Measurements from ENCODE around the gene PIH1D1. TPM values are rescaled to one million over a fixed set of nuclear protein-coding genes. Genes with fewer than 3 reads are reported as not detected.

Gene PIH1D1
- total and polyA plus RNA-seq, 2 donors (not counting 3 experiments of a cell fraction or from before 2014, with no cell fraction given): 83.2 to 86.9 TPM

GRCh38 chr19:49436381-49437017 is 15.1 kb downstream of the PIH1D1 start:
- H3K27me3 ChIP-seq (ENCODE audit: control insufficient read depth in 2 of 2, insufficient read depth in 2 of 2, low read length in 2 of 2): peaks cover 77 to 85% of the 10 kb centered on the region in 2 experiments
- DNase-seq (ENCODE audit: low read depth, low spot score) (no peak), FAIRE-seq (no peak)
- ChIA-PET POLR2A (no interaction called here), CTCF (interaction anchor here (1.2 kb wide), 2 partner anchors 18 to 20 kb away, joined by 3 read pairs; no protein-coding TSS in a partner anchor)
- H3K27ac ChIP-seq (ENCODE audit: insufficient read depth, low read depth, low read length): no peak overlapping the region
- no TSS peak for BruUV-seq (replicated peaks)
- TF ChIP-seq JUN (IDR thresholded peaks at IDR 0.05; ENCODE audit: borderline replicate concordance, insufficient read depth, insufficient read length, low read depth) (no peak), EZH2 (IDR thresholded peaks at IDR 0.05; ENCODE audit: borderline replicate concordance, low read depth, low read length, severe bottlenecking) (peak; percentile 91)
- H3K4me1 ChIP-seq (ENCODE audit: control insufficient read depth, extremely low read depth, insufficient read depth, low read length): peaks cover 3% of the 10 kb centered on the region
- H3K9me1 ChIP-seq (replicated peaks; ENCODE audit: control insufficient read depth, extremely low read depth, insufficient read depth, low read length): no peaks in the 10 kb centered on the region
- no peaks in the 10 kb centered on the region for H4K20me1 ChIP-seq (replicated peaks; ENCODE audit: control insufficient read depth, extremely low read depth, insufficient read depth, low read length)
- intact Hi-C loops (cut with micrococcal nuclease): no loop called here
- no peaks in the 10 kb centered on the region for H3K36me3 ChIP-seq (ENCODE audit: control insufficient read depth in 2 of 2, extremely low read depth in 1 of 2, insufficient read depth in 2 of 2, low read length in 2 of 2)
- no peak overlapping the region for H3K9ac ChIP-seq (replicated peaks; ENCODE audit: extremely low read depth, insufficient read depth, low read length)
- no peak overlapping the region for H3K4me2 ChIP-seq (ENCODE audit: insufficient read depth, low read length)
- dilution Hi-C loops (cut with MboI; ENCODE audit: extremely low pct_ligation_motif_present, low sequenced_read_pairs): no loop called here
- H2AFZ ChIP-seq (ENCODE audit: low read depth, low read length): no peak overlapping the region
- no peak overlapping the region for H3K4me3 ChIP-seq (replicated peaks in 1 of 3; ENCODE audit: insufficient read depth in 1 of 3, low read depth in 1 of 3, low read length in 3 of 3)
- H3K79me2 ChIP-seq (ENCODE audit: control insufficient read depth, insufficient read depth, low read length): no peaks in the 10 kb centered on the region
- H3K9me3 ChIP-seq (replicated peaks; ENCODE audit: control insufficient read depth, insufficient read depth, low read length): no peaks in the 10 kb centered on the region

GRCh38 chr19:49435670-49436069 is 15.9 kb downstream of the PIH1D1 start:
- TF ChIP-seq MYC (IDR thresholded peaks at IDR 0.05; ENCODE audit: low read depth, low read length): no peak
- no peak for TF ChIP-seq CTCF (IDR thresholded peaks at IDR 0.05; ENCODE audit: extremely low read depth in 1 of 2, insufficient read depth in 1 of 2, low read depth in 1 of 2, low read length in 2 of 2)
- TF ChIP-seq POLR2AphosphoS5 (IDR thresholded peaks at IDR 0.05; ENCODE audit: insufficient read depth, low read depth, low read length): no peak
- TF ChIP-seq EZH2 (IDR thresholded peaks at IDR 0.05; ENCODE audit: borderline replicate concordance, low read depth, low read length, severe bottlenecking): no peak
- no peak for TF ChIP-seq JUN (IDR thresholded peaks at IDR 0.05; ENCODE audit: borderline replicate concordance, insufficient read depth, insufficient read length, low read depth)
- no peak for TF ChIP-seq MAX (IDR thresholded peaks at IDR 0.05; ENCODE audit: insufficient read depth, insufficient read length)
- no peak for TF ChIP-seq GATA2 (IDR thresholded peaks at IDR 0.05; ENCODE audit: insufficient read depth, insufficient read length, low read depth, low read length)
- no peak for TF ChIP-seq POLR2A (IDR thresholded peaks at IDR 0.05; ENCODE audit: low read depth, low read length)
- no peak for TF ChIP-seq FOS (IDR thresholded peaks at IDR 0.05; ENCODE audit: borderline replicate concordance, insufficient read depth, low read length)
- H3K36me3 ChIP-seq (ENCODE audit: control insufficient read depth in 2 of 2, extremely low read depth in 1 of 2, insufficient read depth in 2 of 2, low read length in 2 of 2): no peaks in the 10 kb centered on the region
- H3K9ac ChIP-seq (replicated peaks; ENCODE audit: extremely low read depth, insufficient read depth, low read length): no peak overlapping the region
- H3K4me2 ChIP-seq (ENCODE audit: insufficient read depth, low read length): no peak overlapping the region
- FAIRE-seq (no peak), DNase-seq (ENCODE audit: low read depth, low spot score) (no peak)
- no peaks in the 10 kb centered on the region for H3K9me1 ChIP-seq (replicated peaks; ENCODE audit: control insufficient read depth, extremely low read depth, insufficient read depth, low read length)
- H3K27ac ChIP-seq (ENCODE audit: insufficient read depth, low read depth, low read length): no peak overlapping the region
- H3K79me2 ChIP-seq (ENCODE audit: control insufficient read depth, insufficient read depth, low read length): no peaks in the 10 kb centered on the region
- H3K9me3 ChIP-seq (replicated peaks; ENCODE audit: control insufficient read depth, insufficient read depth, low read length): no peaks in the 10 kb centered on the region
- no peaks in the 10 kb centered on the region for H4K20me1 ChIP-seq (replicated peaks; ENCODE audit: control insufficient read depth, extremely low read depth, insufficient read depth, low read length)
- peaks cover 3% of the 10 kb centered on the region for H3K4me1 ChIP-seq (ENCODE audit: control insufficient read depth, extremely low read depth, insufficient read depth, low read length)
- H3K27me3 ChIP-seq (ENCODE audit: control insufficient read depth in 2 of 2, insufficient read depth in 2 of 2, low read length in 2 of 2): peaks cover 78% of the 10 kb centered on the region in 2 experiments
- BruUV-seq (replicated peaks): no TSS peak
- no peak overlapping the region for H2AFZ ChIP-seq (ENCODE audit: low read depth, low read length)
- CTCF ChIA-PET: interaction anchor here (1.2 kb wide), 2 partner anchors 17 to 19 kb away, joined by 3 read pairs; no protein-coding TSS in a partner anchor
- H3K4me3 ChIP-seq (replicated peaks in 1 of 3; ENCODE audit: insufficient read depth in 1 of 3, low read depth in 1 of 3, low read length in 3 of 3): no peak overlapping the region
- POLR2A ChIA-PET: no interaction called here
- intact Hi-C loops (cut with micrococcal nuclease): no loop called here
- dilution Hi-C loops (cut with MboI; ENCODE audit: extremely low pct_ligation_motif_present, low sequenced_read_pairs): no loop called here

Data from endothelial cell of umbilical vein (primary cell).